Stimulated activated CD4-positive, alpha-beta T cell treated with anti-CD3 and anti-CD28 coated beads, TNF-alpha, amount 100 ng/mL, for 4 hours (primary cell): ENCODE data around the gene ARNT2.

ENCODE experiments used
- DNase-seq, 3 experiments: peaks; one replicate each; pipeline ENCODE4 v3.0.0-alpha.2; 2020; ENCODE audit warnings: low read depth in 3 of 3

The ARNT2 gene

GRCh38 chr15:80442728-80443403 is 38.7 kb downstream of the ARNT2 start:
- DNase-seq, result no peak

- DNase-seq, result no peak
These were observed 40.6 kb downstream of the ARNT2 start for GRCh38 chr15:80444680-80445251.

- DNase-seq, result no peak
These were observed 41.3 kb downstream of the ARNT2 start for GRCh38 chr15:80445300-80446041.

DNA sequence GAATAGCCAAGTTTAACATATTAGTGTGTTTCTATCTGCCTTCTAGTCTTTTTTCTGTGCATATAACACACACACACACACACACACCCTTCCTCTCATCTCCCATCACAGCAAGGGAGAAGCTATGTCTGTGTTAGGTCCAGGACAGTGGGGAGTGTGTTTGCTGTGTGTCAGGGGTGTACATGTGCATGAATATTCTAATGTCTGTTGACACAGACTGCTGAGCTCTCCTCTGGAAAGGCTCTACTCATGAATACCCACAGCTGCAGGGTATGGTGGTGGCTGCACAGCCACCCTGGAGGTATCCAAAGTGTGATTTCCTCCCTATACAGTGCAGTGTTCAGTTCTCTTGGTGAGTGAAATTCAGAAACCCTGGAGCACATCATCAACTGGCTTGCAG is 42.9 kb downstream of the ARNT2 start:
- DNase-seq, result no peak

DNA sequence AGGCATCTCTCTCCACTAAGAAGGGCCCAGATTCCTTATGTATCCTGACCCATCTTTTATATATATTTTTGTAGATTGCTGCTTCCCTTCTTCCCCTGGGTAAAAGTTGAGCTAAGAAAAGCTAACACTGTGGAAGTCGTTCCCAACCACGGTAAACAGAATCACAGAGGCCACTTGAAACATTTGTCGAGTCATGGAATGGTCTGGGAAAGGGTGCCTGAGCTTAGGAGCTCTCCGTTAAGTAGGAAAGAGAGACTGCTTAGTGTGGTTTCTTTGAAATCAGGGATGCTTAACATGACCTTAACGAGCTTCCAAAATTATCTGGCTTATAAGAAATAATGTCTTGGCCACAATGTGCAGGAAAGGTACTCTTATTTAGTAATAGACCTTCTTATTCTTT is 45.6 kb downstream of the ARNT2 start:
- DNase-seq, result no peak

- no peak for DNase-seq
These were observed 46.7 kb downstream of the ARNT2 start for GRCh38 chr15:80450811-80451321.

DNA sequence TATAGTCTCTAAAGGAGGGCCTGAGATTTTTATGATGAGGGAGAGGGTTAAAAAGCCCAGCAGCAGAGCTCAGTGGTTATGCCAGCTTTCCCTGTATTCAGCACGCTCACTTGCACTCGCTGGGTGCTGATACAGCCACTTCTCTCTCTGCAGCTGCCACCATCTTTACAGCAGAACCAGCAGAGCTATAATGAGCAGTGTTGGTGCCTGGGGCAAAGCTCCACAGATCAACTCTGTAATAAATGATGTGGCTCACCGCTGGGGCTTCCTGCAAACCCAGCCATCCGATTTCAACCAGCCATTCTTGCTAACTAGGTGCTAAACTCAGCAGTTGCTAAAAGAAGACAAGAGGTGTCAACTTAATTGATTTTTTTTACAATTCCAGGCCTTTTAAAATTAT is 48.0 kb downstream of the ARNT2 start:
- no peak for DNase-seq

- DNase-seq, result no peak
These were observed 51.0 kb downstream of the ARNT2 start for GRCh38 chr15:80455051-80455648.

GRCh38 chr15:80455668-80456442 is 51.7 kb downstream of the ARNT2 start:
- peak; percentile 9 to 18 (median 10) for DNase-seq

DNA sequence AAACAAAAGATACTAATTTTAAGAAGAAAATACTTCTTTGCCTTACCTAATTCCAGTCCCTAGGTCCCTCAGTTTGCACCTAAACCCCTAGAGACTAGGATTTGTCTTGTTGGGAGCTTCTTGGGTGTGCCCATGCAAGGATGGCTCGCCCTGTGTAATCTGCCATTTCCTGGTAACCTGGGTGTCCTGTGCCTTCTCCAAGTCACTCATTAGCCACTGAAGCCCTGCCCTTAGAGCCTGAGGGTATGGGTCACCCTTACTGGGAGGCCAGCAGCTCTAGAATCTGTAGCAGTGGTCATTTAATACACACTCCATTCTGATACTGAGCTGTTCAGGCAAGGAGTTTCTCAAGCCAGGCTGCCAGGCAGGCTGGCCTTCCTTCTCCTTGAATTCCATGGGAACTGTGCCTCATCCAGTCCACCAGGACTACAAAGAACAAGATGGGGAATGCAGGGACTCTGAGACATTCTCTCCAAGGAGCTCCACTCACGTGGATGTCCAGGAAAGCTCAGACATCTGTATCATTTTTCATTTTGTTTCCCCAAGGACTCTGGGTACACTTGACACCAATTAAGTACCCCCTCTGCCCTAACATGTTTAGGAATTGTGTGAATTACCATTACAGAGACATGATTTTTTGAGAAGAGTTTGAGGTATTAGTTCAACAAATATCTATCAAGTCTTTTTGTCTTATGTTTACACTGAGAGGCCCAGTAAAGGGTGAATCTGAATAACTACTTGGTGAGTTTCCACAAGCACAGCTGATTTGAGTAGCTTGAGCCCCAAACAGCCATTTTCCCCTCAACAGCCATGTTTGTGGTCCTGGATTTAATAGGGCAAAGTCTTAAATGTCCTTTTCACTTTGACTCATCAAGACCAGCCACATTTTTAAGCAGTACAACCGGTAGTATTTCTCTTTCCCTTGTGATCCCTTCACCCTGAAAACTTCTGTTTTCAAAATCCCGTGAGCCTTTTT is 52.6 kb downstream of the ARNT2 start:
- no peak for DNase-seq

DNA sequence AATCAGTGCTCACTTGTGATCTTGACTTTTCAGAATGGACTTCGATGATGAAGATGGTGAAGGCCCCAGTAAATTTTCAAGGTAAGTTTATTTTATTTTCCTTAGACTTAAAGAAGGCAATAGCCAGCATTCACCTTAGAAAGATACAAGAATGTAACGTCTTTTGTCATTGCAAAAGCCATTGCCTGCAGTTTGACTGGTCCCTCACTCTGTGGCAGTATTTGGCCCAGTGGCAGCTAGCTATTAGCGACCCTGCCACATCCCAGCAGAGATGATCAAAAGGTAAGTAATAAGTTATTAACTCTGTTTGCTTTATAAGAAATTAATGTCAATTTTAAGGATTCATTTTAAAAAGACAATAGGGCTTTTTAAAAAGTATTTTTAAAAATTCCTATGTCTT is 53.7 kb downstream of the ARNT2 start:
- no peak for DNase-seq

DNA sequence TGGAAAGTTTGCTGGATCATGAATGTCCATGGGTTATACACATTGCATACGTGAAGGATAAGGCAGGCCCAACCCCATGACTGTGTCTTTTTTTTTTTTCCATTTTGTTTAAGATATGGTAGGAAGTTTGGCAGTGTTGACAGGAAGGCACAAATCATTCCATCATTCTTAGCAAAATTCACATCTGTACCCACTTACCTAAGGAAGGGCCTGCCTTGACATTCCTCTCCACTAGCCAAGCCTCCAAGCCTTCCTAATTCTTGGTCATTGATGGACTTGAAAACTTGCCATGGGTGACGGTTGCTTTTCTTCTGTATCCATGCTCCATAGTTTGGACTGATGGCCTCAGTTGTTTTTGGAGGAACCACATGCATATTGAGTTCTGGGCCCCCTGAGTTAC is 54.4 kb downstream of the ARNT2 start:
- DNase-seq, result no peak

GRCh38 chr15:80459380-80459779 is 55.2 kb downstream of the ARNT2 start:
- no peak for DNase-seq

DNA sequence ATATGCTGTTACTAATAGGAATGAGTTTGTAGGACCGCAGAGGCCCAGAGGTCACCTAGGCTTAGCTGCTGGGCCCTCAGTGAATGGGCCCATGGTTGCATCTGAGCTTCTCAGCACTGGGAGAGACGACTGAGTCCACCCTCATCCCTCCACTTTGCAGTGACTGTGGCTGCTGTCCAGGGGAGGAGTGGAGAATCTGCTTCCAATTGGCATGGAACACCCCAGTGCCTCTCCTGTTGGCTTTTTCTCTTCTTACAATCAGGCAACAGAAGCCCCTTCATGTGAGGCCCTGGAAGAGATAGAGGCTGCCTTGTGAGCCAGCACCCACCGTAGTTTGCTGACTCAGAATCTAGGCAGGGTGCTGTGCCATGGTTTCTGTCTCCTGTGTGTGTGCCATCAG is 55.6 kb downstream of the ARNT2 start:
- no peak for DNase-seq

GRCh38 chr15:80461356-80462095 is 57.3 kb downstream of the ARNT2 start:
- no peak for DNase-seq

DNA sequence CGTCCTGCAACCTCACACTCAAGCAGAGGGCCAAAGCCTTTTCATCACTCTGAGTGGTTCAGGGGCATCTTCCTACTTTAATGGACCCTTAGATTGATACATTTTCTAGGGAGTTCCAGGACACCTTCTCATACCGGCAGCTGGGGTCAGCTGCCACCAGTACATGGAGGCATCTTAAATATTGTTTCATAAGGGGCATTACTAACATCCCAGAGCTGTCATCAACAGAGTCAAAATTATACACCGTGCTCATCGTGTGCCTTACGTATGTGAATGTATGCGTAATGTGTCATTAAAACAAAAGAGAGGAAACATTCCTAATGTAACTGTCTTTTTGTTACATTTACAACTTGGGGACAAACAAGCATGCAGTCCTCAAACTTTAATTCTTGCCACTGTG is 57.9 kb downstream of the ARNT2 start:
- no peak for DNase-seq

- DNase-seq, result no peak
These were observed 58.8 kb downstream of the ARNT2 start for GRCh38 chr15:80462836-80463512.

DNA sequence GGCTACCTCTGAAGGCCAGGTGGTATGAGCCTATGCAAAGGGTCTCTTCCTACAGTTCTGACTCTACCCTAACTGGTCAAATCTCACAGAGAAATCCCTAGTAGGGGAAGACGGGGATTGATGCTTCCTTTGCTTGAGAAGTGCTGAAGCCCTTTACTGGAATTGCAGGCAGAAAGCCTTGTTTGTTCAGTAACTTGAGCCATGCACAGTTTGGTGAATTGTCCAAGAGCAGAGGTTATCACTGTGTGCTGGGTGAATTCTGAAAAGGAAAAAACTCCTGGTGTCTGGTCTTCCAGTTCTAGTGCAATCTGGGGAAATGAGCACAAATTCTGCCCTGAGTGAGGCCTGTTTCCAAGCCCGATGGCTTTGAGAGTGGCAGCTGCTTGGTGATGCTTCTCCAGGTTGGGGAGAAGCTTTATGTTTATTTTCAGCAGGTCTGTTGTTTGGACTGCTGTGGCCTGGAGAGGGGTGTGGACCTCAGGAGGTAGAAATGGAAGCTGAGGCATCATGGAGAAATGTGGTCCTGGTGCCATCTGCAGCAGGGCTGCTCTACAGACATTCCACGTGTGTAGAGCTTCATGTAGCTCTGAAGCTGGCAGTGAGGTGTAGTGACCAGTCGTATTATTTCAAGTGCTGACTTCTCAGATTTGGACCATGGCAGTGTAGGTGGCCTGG is 60.9 kb downstream of the ARNT2 start:
- no peak for DNase-seq

DNA sequence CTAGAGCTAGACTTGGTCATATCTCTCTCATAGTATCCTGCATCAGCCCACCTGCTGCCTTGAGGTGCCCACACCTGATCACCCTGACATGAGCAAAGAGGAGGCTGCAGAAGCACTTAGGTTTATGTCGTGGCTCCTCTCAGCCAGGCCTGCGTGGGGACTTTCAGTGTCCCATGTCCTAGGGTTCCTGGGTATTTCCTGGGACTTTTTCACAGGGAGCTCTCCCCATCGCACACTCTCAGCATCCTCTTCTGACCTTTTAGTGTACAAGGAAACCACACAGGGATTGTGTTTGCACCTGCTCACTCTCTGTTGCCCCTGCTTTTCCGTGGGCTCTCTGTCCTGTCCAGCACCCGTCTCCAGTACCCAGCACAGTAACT is 61.4 kb downstream of the ARNT2 start:
- DNase-seq, result no peak
